Measurements from ENCODE around the gene STMN1. TPM values are rescaled to one million over a fixed set of nuclear protein-coding genes. Genes with fewer than 3 reads are reported as not detected.

Gene STMN1
- total and polyA plus RNA-seq, 7 donors: 30.7 to 175 (median 37.5) TPM

- Histone ChIP-seq H3K36me3 (no peaks in the 10 kb centered on the region), H3K27ac (peak overlapping the region; percentile 68 to 83 (median 74)), H3K27me3 (peaks cover 0 to 22% (median 4%) of the 10 kb centered on the region in 3 donors), H3K9me3 (no peaks in the 10 kb centered on the region), H3K4me1 (peaks cover 0 to 27% (median 20%) of the 10 kb centered on the region in 4 donors), H3K4me3 (peak overlapping the region; percentile 36 to 60 (median 52))
- WGBS, 2 donors: 8 to 10% methylated on average over 49 of the region's 49 CpGs
- peak; percentile 75 for DNase-seq
- intact Hi-C loops (cut with DNase I): no loop called here
- TF ChIP-seq POLR2A (IDR thresholded peaks at IDR 0.05) (no peak), EP300 (IDR thresholded peaks at IDR 0.05) (no peak), POLR2AphosphoS5 (IDR thresholded peaks at IDR 0.05) (no peak)
- TF ChIP-seq, protein P1, sequence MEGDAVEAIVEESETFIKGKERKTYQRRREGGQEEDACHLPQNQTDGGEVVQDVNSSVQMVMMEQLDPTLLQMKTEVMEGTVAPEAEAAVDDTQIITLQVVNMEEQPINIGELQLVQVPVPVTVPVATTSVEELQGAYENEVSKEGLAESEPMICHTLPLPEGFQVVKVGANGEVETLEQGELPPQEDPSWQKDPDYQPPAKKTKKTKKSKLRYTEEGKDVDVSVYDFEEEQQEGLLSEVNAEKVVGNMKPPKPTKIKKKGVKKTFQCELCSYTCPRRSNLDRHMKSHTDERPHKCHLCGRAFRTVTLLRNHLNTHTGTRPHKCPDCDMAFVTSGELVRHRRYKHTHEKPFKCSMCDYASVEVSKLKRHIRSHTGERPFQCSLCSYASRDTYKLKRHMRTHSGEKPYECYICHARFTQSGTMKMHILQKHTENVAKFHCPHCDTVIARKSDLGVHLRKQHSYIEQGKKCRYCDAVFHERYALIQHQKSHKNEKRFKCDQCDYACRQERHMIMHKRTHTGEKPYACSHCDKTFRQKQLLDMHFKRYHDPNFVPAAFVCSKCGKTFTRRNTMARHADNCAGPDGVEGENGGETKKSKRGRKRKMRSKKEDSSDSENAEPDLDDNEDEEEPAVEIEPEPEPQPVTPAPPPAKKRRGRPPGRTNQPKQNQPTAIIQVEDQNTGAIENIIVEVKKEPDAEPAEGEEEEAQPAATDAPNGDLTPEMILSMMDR (IDR thresholded peaks at IDR 0.05): no peak
These were observed 16.1 kb upstream of the STMN1 start for GRCh38 chr1:25922056-25922970.

- H3K27ac ChIP-seq: no peak overlapping the region
- peaks cover 0 to 19% (median 0%) of the 10 kb centered on the region in 3 donors for H3K27me3 ChIP-seq
- H3K9me3 ChIP-seq: no peaks in the 10 kb centered on the region
- no peaks in the 10 kb centered on the region for H3K36me3 ChIP-seq
- no peak overlapping the region for H3K4me3 ChIP-seq
- TF ChIP-seq EP300 (IDR thresholded peaks at IDR 0.05) (no peak), POLR2AphosphoS5 (IDR thresholded peaks at IDR 0.05) (no peak), POLR2A (IDR thresholded peaks at IDR 0.05) (no peak)
- TF ChIP-seq, protein P1 (IDR thresholded peaks at IDR 0.05): no peak
- peaks cover 0 to 17% (median 15%) of the 10 kb centered on the region in 4 donors for H3K4me1 ChIP-seq
- WGBS, 2 donors: 92 to 93% methylated on average over 11 of the region's 11 CpGs
- intact Hi-C loops (cut with DNase I): no loop called here
- DNase-seq: no peak
These were observed 12.4 kb upstream of the STMN1 start for GRCh38 chr1:25918615-25919014.

- Histone ChIP-seq H3K27me3 (peaks cover 0 to 13% (median 0%) of the 10 kb centered on the region in 3 donors), H3K36me3 (no peaks in the 10 kb centered on the region), H3K4me1 (peaks cover 0 to 11% (median 10%) of the 10 kb centered on the region in 4 donors), H3K4me3 (no peak overlapping the region), H3K9me3 (no peaks in the 10 kb centered on the region), H3K27ac (no peak overlapping the region)
- DNase-seq: no peak
- WGBS, 2 donors: 19 to 30% methylated on average over 5 of the region's 5 CpGs
- intact Hi-C loops (cut with DNase I): no loop called here
- no peak for TF ChIP-seq EP300 (IDR thresholded peaks at IDR 0.05)
- TF ChIP-seq POLR2A (IDR thresholded peaks at IDR 0.05): no peak
- TF ChIP-seq POLR2AphosphoS5 (IDR thresholded peaks at IDR 0.05): no peak
- TF ChIP-seq, protein P1 (IDR thresholded peaks at IDR 0.05): no peak
These were observed 11.8 kb upstream of the STMN1 start for GRCh38 chr1:25917996-25918395.

- Histone ChIP-seq H3K9me3 (no peaks in the 10 kb centered on the region), H3K27ac (no peak overlapping the region), H3K4me3 (no peak overlapping the region), H3K36me3 (no peaks in the 10 kb centered on the region), H3K4me1 (no peaks in the 10 kb centered on the region), H3K27me3 (no peaks in the 10 kb centered on the region)
- TF ChIP-seq, protein P1 (IDR thresholded peaks at IDR 0.05): no peak
- no peak for TF ChIP-seq EP300 (IDR thresholded peaks at IDR 0.05)
- no peak for TF ChIP-seq POLR2AphosphoS5 (IDR thresholded peaks at IDR 0.05)
- no peak for TF ChIP-seq POLR2A (IDR thresholded peaks at IDR 0.05)
- no peak for DNase-seq
- 94 to 98% methylated on average over 2 of the region's 2 CpGs for WGBS, 2 donors
- intact Hi-C loops (cut with DNase I): no loop called here
These were observed 10.2 kb upstream of the STMN1 start for GRCh38 chr1:25916460-25916859.
